Mesenchymal stem cell (in vitro differentiated cells and primary cell): ENCODE results near the gene STAC2.
"Not testable (repeated sequence)": the region's sequence is repeated elsewhere in the genome, so short reads cannot be mapped to it uniquely, and the experiment has no call there.

Source experiments
- DNase-seq: peaks from one replicate; pipeline ENCODE4 v3.0.0-alpha.2; 2013
- H2AFZ ChIP-seq: one replicate; pipeline ENCODE4 v1.6.1; 2013; ENCODE audit warnings: low read depth, mild to moderate bottlenecking, control low read depth, inconsistent platforms, low read length, moderate library complexity
- H2AK5ac ChIP-seq: 2 replicates; pipeline ENCODE4 v1.6.1; 2013; ENCODE audit warnings: low read length, moderate library complexity, mild to moderate bottlenecking, inconsistent platforms; ENCODE audit not compliant: severe bottlenecking
- H2BK120ac ChIP-seq: one replicate; pipeline ENCODE4 v1.6.1; 2013; ENCODE audit warnings: low read depth, mild to moderate bottlenecking, inconsistent platforms, low read length, moderate library complexity
- H2BK12ac ChIP-seq, 2 experiments: one replicate each; pipeline ENCODE4 v1.6.1; 2013; ENCODE audit warnings: inconsistent platforms in 2 of 2, low read length in 2 of 2, mild to moderate bottlenecking in 2 of 2, moderate library complexity in 2 of 2, control low read depth in 1 of 2
- H2BK15ac ChIP-seq: one replicate; pipeline ENCODE4 v1.6.1; 2013; ENCODE audit warnings: mild to moderate bottlenecking, low read depth, inconsistent platforms; ENCODE audit not compliant: poor library complexity, severe bottlenecking
- H2BK5ac ChIP-seq: 2 replicates; pipeline ENCODE4 v1.6.1; 2013; ENCODE audit warnings: low read depth, mild to moderate bottlenecking, low read length, control low read depth, inconsistent platforms; ENCODE audit not compliant: poor library complexity, severe bottlenecking
- H3K14ac ChIP-seq, 2 experiments: one replicate each; pipeline ENCODE4 v1.6.1; 2013; ENCODE audit warnings: inconsistent platforms in 2 of 2, low read length in 2 of 2, control low read depth in 1 of 2, mild to moderate bottlenecking in 1 of 2, moderate library complexity in 1 of 2
- H3K18ac ChIP-seq, 2 experiments: one replicate each; pipeline ENCODE4 v1.6.1; 2013; ENCODE audit warnings: inconsistent platforms in 2 of 2, low read length in 2 of 2, control low read depth in 1 of 2, low read depth in 1 of 2, mild to moderate bottlenecking in 1 of 2
- H3K23ac ChIP-seq, 2 experiments: one replicate each; pipeline ENCODE4 v1.6.1; 2013; ENCODE audit warnings: inconsistent platforms in 2 of 2, low read length in 2 of 2, mild to moderate bottlenecking in 2 of 2, moderate library complexity in 2 of 2, control low read depth in 1 of 2
- H3K27ac ChIP-seq: 2 replicates; pipeline ENCODE4 v1.5.1; 2013; ENCODE audit warnings: mild to moderate bottlenecking, moderate library complexity, low read length, control low read depth, inconsistent platforms; ENCODE audit not compliant: poor library complexity, severe bottlenecking
- H3K27me3 ChIP-seq, 2 experiments: 2 replicates each; pipeline versions ENCODE4 v1.6.1 to v1.7.0; 2013; ENCODE audit warnings: low read length in 2 of 2, mild to moderate bottlenecking in 2 of 2, moderate library complexity in 2 of 2, control low read depth in 1 of 2, inconsistent platforms in 1 of 2; ENCODE audit not compliant: control insufficient read depth in 1 of 2, insufficient read depth in 1 of 2
- H3K36me3 ChIP-seq, 2 experiments: 2 replicates each; pipeline versions ENCODE4 v1.6.1 to v1.7.0; 2013; ENCODE audit warnings: low read length in 2 of 2, control low read depth in 1 of 2, inconsistent platforms in 1 of 2, low read depth in 1 of 2, mild to moderate bottlenecking in 1 of 2; ENCODE audit not compliant: insufficient read depth in 2 of 2, control insufficient read depth in 1 of 2
- H3K4ac ChIP-seq, 2 experiments: one replicate each; pipeline ENCODE4 v1.6.1; 2013; ENCODE audit warnings: inconsistent platforms in 2 of 2, low read length in 2 of 2, mild to moderate bottlenecking in 2 of 2, moderate library complexity in 2 of 2, control low read depth in 1 of 2, low read depth in 1 of 2
- H3K4me1 ChIP-seq: 2 replicates; pipeline ENCODE4 v1.6.1; 2013; ENCODE audit warnings: low read depth, low read length, control low read depth; ENCODE audit not compliant: control insufficient read depth, insufficient read depth
- H3K4me2 ChIP-seq: 2 replicates; pipeline ENCODE4 v1.6.1; 2013; ENCODE audit warnings: low read length, mild to moderate bottlenecking, inconsistent platforms; ENCODE audit not compliant: poor library complexity, severe bottlenecking
- H3K4me3 ChIP-seq, 2 experiments: 2 replicates each; pipeline versions ENCODE4 v1.5.1 to v1.7.0; 2013; ENCODE audit warnings: low read length in 2 of 2, mild to moderate bottlenecking in 2 of 2, control low read depth in 1 of 2, low read depth in 1 of 2; ENCODE audit not compliant: insufficient read depth in 1 of 2
- H3K79me1 ChIP-seq: replicated peaks from 2 replicates; pipeline ENCODE4 v1.6.1; 2013; ENCODE audit warnings: mild to moderate bottlenecking, control low read depth, low read length, inconsistent platforms; ENCODE audit not compliant: poor library complexity, severe bottlenecking
- H3K9ac ChIP-seq: 2 replicates; pipeline ENCODE4 v1.7.0; 2013; ENCODE audit warnings: mild to moderate bottlenecking, low read length, moderate library complexity
- H3K9me3 ChIP-seq: 2 replicates; pipeline ENCODE4 v1.7.0; 2013; ENCODE audit warnings: mild to moderate bottlenecking, low read length; ENCODE audit not compliant: control insufficient read depth
- H4K8ac ChIP-seq: one replicate; pipeline ENCODE4 v1.6.1; 2013; ENCODE audit warnings: inconsistent platforms, mild to moderate bottlenecking, low read length, moderate library complexity
- H4K91ac ChIP-seq: one replicate; pipeline ENCODE4 v1.6.1; 2013; ENCODE audit warnings: mild to moderate bottlenecking, low read length, inconsistent platforms
- WGBS: methylation state at CpG from one replicate; pipeline ENCODE4 v1.1.7; 2013; ENCODE audit warnings: mixed read lengths; 5-methylcytosine and 5-hydroxymethylcytosine counted together

Gene STAC2

GRCh38 chr17:39169518-39169917, 56.2 kb downstream of the STAC2 start:
- Histone ChIP-seq H3K4ac (no peak overlapping the region), H2BK5ac (no peak overlapping the region), H3K36me3 (peaks cover 0 to 4% of the 10 kb centered on the region in 2 experiments), H2BK120ac (no peak overlapping the region), H3K4me2 (no peak overlapping the region), H3K27ac (no peak overlapping the region), H2AK5ac (no peak overlapping the region), H3K23ac (no peak overlapping the region), H3K14ac (no peak overlapping the region), H2AFZ (no peak overlapping the region), H3K18ac (no peak overlapping the region), H3K9me3 (no peaks in the 10 kb centered on the region), H4K91ac (no peak overlapping the region), H4K8ac (no peak overlapping the region), H3K79me1 (no peaks in the 10 kb centered on the region), H3K9ac (no peak overlapping the region), H3K4me3 (no peak overlapping the region), H3K4me1 (peaks cover 7% of the 10 kb centered on the region), H2BK12ac (no peak overlapping the region), H3K27me3 (peaks cover 24 to 52% of the 10 kb centered on the region in 2 experiments), H2BK15ac (no peak overlapping the region)
- DNase-seq = no peak
- 92% methylated on average over 2 of the region's 3 CpGs for WGBS

- no peak overlapping the region for H3K4me3 ChIP-seq
- no peak overlapping the region for H3K9ac ChIP-seq
- H4K8ac ChIP-seq = no peak overlapping the region
- no peak overlapping the region for H3K27ac ChIP-seq
- no peak for DNase-seq
- no peak overlapping the region for H2AK5ac ChIP-seq
- H3K14ac ChIP-seq = no peak overlapping the region
- no peaks in the 10 kb centered on the region for H3K79me1 ChIP-seq
- H3K18ac ChIP-seq = no peak overlapping the region
- H3K23ac ChIP-seq = no peak overlapping the region
- H3K36me3 ChIP-seq = peaks cover 0 to under 1% of the 10 kb centered on the region in 2 experiments
- H3K4ac ChIP-seq = no peak overlapping the region
- no peak overlapping the region for H2AFZ ChIP-seq
- no peak overlapping the region for H3K4me2 ChIP-seq
- H2BK120ac ChIP-seq = no peak overlapping the region
- H2BK12ac ChIP-seq = no peak overlapping the region
- peaks cover 7% of the 10 kb centered on the region for H3K4me1 ChIP-seq
- H2BK5ac ChIP-seq = no peak overlapping the region
- no peak overlapping the region for H2BK15ac ChIP-seq
- no peaks in the 10 kb centered on the region for H3K9me3 ChIP-seq
- 94% methylated on average over 14 of the region's 14 CpGs for WGBS
- H3K27me3 ChIP-seq = peaks cover 24 to 52% of the 10 kb centered on the region in 2 experiments
- no peak overlapping the region for H4K91ac ChIP-seq
These were observed 56.6 kb downstream of the STAC2 start for GRCh38 chr17:39169101-39169500.

- H2BK120ac ChIP-seq, H3K23ac ChIP-seq, H3K14ac ChIP-seq, H4K8ac ChIP-seq, H2BK15ac ChIP-seq, H3K9ac ChIP-seq, H3K4me1 ChIP-seq, H3K4me3 ChIP-seq, DNase-seq, H2AK5ac ChIP-seq, H3K18ac ChIP-seq, H3K4me2 ChIP-seq, H2AFZ ChIP-seq, H2BK12ac ChIP-seq, H3K79me1 ChIP-seq, H2BK5ac ChIP-seq, H3K36me3 ChIP-seq, H4K91ac ChIP-seq, H3K27ac ChIP-seq, H3K9me3 ChIP-seq, H3K4ac ChIP-seq: not testable (repeated sequence)
- 88% methylated on average over 10 of the region's 10 CpGs for WGBS
- peaks cover 24 to 52% of the 10 kb centered on the region in 2 experiments for H3K27me3 ChIP-seq
These were observed 57.2 kb downstream of the STAC2 start for GRCh38 chr17:39168503-39168902.

- Histone ChIP-seq H3K9me3 (no peaks in the 10 kb centered on the region), H2BK5ac (no peak overlapping the region), H2BK15ac (no peak overlapping the region), H3K27me3 (peaks cover 24 to 47% of the 10 kb centered on the region in 2 experiments), H3K36me3 (no peaks in the 10 kb centered on the region), H3K14ac (no peak overlapping the region), H4K91ac (no peak overlapping the region), H2AFZ (no peak overlapping the region), H3K79me1 (no peaks in the 10 kb centered on the region), H3K4me1 (peaks cover 5% of the 10 kb centered on the region), H4K8ac (no peak overlapping the region), H3K9ac (no peak overlapping the region), H3K4ac (no peak overlapping the region), H2BK120ac (no peak overlapping the region), H3K18ac (no peak overlapping the region), H2BK12ac (no peak overlapping the region), H2AK5ac (no peak overlapping the region), H3K27ac (no peak overlapping the region), H3K4me3 (no peak overlapping the region), H3K4me2 (no peak overlapping the region), H3K23ac (no peak overlapping the region)
- DNase-seq = no peak
- WGBS = 75% methylated on average over 2 of the region's 2 CpGs
These were observed 58.3 kb downstream of the STAC2 start for GRCh38 chr17:39167476-39167875.
